HEK293 (cell line): ENCODE results near the gene MSX1.

Source experiments
- CTCF ChIA-PET: fragments of 350-600 bp; formaldehyde crosslinking; extraction: SDS; loops from one replicate; lab custom pipeline; 2021; ENCODE audit warnings: antibody characterized with exemption; lab: Yijun Ruan, JAX
- POLR2A ChIA-PET: fragments of 300-600 bp; formaldehyde crosslinking; extraction: SDS; loops from one replicate; lab custom pipeline; 2020; ENCODE audit warnings: antibody characterized with exemption, inconsistent platforms; lab: Yijun Ruan, JAX
- H3K27ac ChIP-seq: fragments of 200-500 bp; sonication (Bioruptor generic); 2 replicates; pipeline ENCODE4 v1.5.1; 2014; ENCODE audit warnings: low read depth, low read length, control low read depth, inconsistent platforms; ENCODE audit errors: extremely low read depth
- H3K36me3 ChIP-seq, 2 experiments: fragments of 200-500 bp in 1 of 2; sonication (Bioruptor generic) in 1 of 2; 1 replicate in 1 of 2; 2 replicates in 1 of 2; pipeline ENCODE4 v1.5.1; 2014 to 2017; ENCODE audit warnings: inconsistent platforms in 2 of 2, low read length in 2 of 2; ENCODE audit not compliant: control insufficient read depth in 2 of 2, insufficient read depth in 1 of 2
- H3K4me1 ChIP-seq: fragments of 200-500 bp; sonication (Bioruptor generic); 2 replicates; pipeline ENCODE4 v1.5.1; 2014; ENCODE audit warnings: mild to moderate bottlenecking, low read length, inconsistent platforms; ENCODE audit not compliant: control insufficient read depth, insufficient read depth
- H3K4me3 ChIP-seq: 2 replicates; pipeline ENCODE4 v1.5.1; 2011; ENCODE audit warnings: low read depth, mild to moderate bottlenecking, control low read depth, low read length, moderate library complexity
- H3K9me3 ChIP-seq: fragments of 200-500 bp; sonication (Bioruptor generic); 2 replicates; pipeline ENCODE4 v1.5.1; 2014; ENCODE audit warnings: low read depth, low read length, inconsistent platforms; ENCODE audit not compliant: control insufficient read depth, insufficient read depth
- IKZF3 ChIP-seq: fragments of 450-650 bp; IDR thresholded peaks from 2 replicates; pipeline ENCODE4 v1.5.0; 2018; ENCODE audit warnings: missing biosample characterization, mild to moderate bottlenecking, missing genetic modification characterization, moderate library complexity
- OSR2 ChIP-seq: fragments of 450-650 bp; formaldehyde crosslinking; IDR thresholded peaks from 2 replicates; pipeline ENCODE4 v1.5.1; 2016; ENCODE audit warnings: missing biosample characterization, missing genetic modification characterization
- SALL2 ChIP-seq: fragments of 450-650 bp; formaldehyde crosslinking; IDR thresholded peaks from 2 replicates; pipeline ENCODE4 v1.5.0; 2017; ENCODE audit warnings: missing biosample characterization, mild to moderate bottlenecking, missing genetic modification characterization, borderline replicate concordance
- ZNF132 ChIP-seq: fragments of 450-650 bp; formaldehyde crosslinking; IDR thresholded peaks from 2 replicates; pipeline ENCODE4 v1.5.1; 2017; ENCODE audit warnings: missing biosample characterization, missing genetic modification characterization, borderline replicate concordance
- ZNF221 ChIP-seq: fragments of 450-650 bp; formaldehyde crosslinking; IDR thresholded peaks from 2 replicates; pipeline ENCODE4 v1.5.1; 2017; ENCODE audit warnings: missing biosample characterization, missing genetic modification characterization, borderline replicate concordance
- ZNF223 ChIP-seq: fragments of 450-650 bp; formaldehyde crosslinking; IDR thresholded peaks from 2 replicates; pipeline ENCODE4 v1.5.1; 2016; ENCODE audit warnings: missing biosample characterization, missing genetic modification characterization
- ZNF248 ChIP-seq: fragments of 450-650 bp; formaldehyde crosslinking; IDR thresholded peaks from 2 replicates; pipeline ENCODE4 v1.5.1; 2017; ENCODE audit warnings: missing biosample characterization, missing genetic modification characterization
- ZNF561 ChIP-seq: fragments of 450-650 bp; IDR thresholded peaks from 2 replicates; pipeline ENCODE4 v1.5.1; 2018; ENCODE audit warnings: missing biosample characterization, missing genetic modification characterization, borderline replicate concordance
- ZNF621 ChIP-seq: fragments of 450-650 bp; formaldehyde crosslinking; IDR thresholded peaks from 2 replicates; pipeline ENCODE4 v1.5.1; 2017; ENCODE audit warnings: missing biosample characterization, missing genetic modification characterization
- ZNF660 ChIP-seq: fragments of 450-650 bp; IDR thresholded peaks from 2 replicates; pipeline ENCODE4 v1.5.1; 2018; ENCODE audit warnings: missing biosample characterization, mild to moderate bottlenecking, missing genetic modification characterization
- ZNF707 ChIP-seq: fragments of 450-650 bp; formaldehyde crosslinking; IDR thresholded peaks from 2 replicates; pipeline ENCODE4 v1.5.1; 2016; ENCODE audit warnings: missing biosample characterization, missing genetic modification characterization
- TF ChIP-seq, protein P1 (sequence below): fragments of 450-650 bp; formaldehyde crosslinking; IDR thresholded peaks from 2 replicates; pipeline ENCODE4 v1.5.1; 2016; ENCODE audit warnings: missing biosample characterization, missing genetic modification characterization
- TF ChIP-seq, protein P2 (sequence below): fragments of 450-650 bp; formaldehyde crosslinking; conservative IDR thresholded peaks from 2 replicates; pipeline ENCODE4 v1.5.1; 2016; ENCODE audit warnings: low read depth, missing biosample characterization, missing genetic modification characterization
- TF ChIP-seq, protein P3 (sequence below): fragments of 450-650 bp; formaldehyde crosslinking; IDR thresholded peaks from 2 replicates; pipeline ENCODE4 v1.5.1; 2017; ENCODE audit warnings: missing biosample characterization, missing genetic modification characterization

The MSX1 gene

DNA sequence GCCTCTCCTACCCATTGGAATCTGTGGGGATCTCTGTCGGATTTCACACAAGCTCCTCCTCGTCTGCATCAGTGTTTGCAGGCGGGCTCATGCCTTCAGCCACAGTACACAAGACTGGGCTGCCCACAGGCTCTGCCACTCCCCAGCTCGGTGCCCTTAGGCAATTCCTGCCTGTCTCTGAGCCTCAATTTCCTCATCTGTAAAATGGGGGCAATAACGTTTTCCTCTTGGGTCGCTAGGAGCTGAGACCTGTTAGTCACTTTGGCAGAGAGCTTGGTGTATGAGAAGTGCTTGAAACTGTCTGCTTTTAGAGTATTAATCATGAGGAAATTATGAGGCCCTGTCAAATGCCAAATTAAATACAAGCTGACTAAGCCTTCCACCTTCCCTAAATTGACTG, 27.6 kb upstream of the MSX1 start:
- CTCF ChIA-PET: no interaction called here
- Histone ChIP-seq H3K36me3 (no peaks in the 10 kb centered on the region), H3K4me3 (no peak overlapping the region)
- TF ChIP-seq ZNF660 (tag by site-specific recombination): no peak
- no peak for TF ChIP-seq IKZF3 (tag by site-specific recombination)
- no peak for TF ChIP-seq ZNF223 (tag by site-specific recombination)
- TF ChIP-seq OSR2: no peak
- TF ChIP-seq ZNF248: no peak
- no peak for TF ChIP-seq ZNF561
- TF ChIP-seq ZNF707 (tag by site-specific recombination): no peak
- TF ChIP-seq, all 188 proteins: peak for 0
- Histone ChIP-seq H3K9me3 (no peaks in the 10 kb centered on the region), H3K4me1 (no peaks in the 10 kb centered on the region), H3K27ac (no peak overlapping the region)
- POLR2A ChIA-PET: no interaction called here

DNA sequence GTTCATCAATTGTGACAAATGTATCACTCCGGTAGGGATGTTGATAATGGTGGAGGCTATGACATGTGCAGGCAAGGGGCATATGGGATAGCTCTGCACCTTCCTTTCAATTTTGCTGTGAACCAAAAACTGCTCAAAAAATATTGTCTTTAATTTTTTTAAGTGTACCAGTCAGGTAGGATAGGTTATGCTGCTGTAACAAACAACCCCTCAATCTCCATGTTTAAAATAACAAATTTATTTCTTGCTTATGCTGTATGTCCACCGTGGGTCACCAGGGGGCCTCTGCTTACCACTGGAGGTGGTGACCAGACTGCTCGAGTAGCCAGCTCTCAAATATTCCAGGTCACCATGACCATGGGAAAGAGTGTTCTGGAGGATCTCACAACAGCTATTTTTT, 23.4 kb upstream of the MSX1 start:
- H3K4me3 ChIP-seq: no peak overlapping the region
- no peaks in the 10 kb centered on the region for H3K4me1 ChIP-seq
- TF ChIP-seq, protein P1, sequence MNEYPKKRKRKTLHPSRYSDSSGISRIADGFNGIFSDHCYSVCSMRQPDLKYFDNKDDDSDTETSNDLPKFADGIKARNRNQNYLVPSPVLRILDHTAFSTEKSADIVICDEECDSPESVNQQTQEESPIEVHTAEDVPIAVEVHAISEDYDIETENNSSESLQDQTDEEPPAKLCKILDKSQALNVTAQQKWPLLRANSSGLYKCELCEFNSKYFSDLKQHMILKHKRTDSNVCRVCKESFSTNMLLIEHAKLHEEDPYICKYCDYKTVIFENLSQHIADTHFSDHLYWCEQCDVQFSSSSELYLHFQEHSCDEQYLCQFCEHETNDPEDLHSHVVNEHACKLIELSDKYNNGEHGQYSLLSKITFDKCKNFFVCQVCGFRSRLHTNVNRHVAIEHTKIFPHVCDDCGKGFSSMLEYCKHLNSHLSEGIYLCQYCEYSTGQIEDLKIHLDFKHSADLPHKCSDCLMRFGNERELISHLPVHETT (tag by site-specific recombination): no peak
- TF ChIP-seq, protein P2, sequence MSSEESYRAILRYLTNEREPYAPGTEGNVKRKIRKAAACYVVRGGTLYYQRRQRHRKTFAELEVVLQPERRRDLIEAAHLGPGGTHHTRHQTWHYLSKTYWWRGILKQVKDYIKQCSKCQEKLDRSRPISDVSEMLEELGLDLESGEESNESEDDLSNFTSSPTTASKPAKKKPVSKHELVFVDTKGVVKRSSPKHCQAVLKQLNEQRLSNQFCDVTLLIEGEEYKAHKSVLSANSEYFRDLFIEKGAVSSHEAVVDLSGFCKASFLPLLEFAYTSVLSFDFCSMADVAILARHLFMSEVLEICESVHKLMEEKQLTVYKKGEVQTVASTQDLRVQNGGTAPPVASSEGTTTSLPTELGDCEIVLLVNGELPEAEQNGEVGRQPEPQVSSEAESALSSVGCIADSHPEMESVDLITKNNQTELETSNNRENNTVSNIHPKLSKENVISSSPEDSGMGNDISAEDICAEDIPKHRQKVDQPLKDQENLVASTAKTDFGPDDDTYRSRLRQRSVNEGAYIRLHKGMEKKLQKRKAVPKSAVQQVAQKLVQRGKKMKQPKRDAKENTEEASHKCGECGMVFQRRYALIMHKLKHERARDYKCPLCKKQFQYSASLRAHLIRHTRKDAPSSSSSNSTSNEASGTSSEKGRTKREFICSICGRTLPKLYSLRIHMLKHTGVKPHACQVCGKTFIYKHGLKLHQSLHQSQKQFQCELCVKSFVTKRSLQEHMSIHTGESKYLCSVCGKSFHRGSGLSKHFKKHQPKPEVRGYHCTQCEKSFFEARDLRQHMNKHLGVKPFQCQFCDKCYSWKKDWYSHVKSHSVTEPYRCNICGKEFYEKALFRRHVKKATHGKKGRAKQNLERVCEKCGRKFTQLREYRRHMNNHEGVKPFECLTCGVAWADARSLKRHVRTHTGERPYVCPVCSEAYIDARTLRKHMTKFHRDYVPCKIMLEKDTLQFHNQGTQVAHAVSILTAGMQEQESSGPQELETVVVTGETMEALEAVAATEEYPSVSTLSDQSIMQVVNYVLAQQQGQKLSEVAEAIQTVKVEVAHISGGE: no peak
- TF ChIP-seq ZNF621: no peak
- no peak for TF ChIP-seq ZNF221 (tag by site-specific recombination)
- no peak for TF ChIP-seq ZNF132 (tag by site-specific recombination)
- POLR2A ChIA-PET: no interaction called here
- H3K36me3 ChIP-seq: no peaks in the 10 kb centered on the region
- no peak overlapping the region for H3K27ac ChIP-seq
- no peaks in the 10 kb centered on the region for H3K9me3 ChIP-seq
- CTCF ChIA-PET: no interaction called here

DNA sequence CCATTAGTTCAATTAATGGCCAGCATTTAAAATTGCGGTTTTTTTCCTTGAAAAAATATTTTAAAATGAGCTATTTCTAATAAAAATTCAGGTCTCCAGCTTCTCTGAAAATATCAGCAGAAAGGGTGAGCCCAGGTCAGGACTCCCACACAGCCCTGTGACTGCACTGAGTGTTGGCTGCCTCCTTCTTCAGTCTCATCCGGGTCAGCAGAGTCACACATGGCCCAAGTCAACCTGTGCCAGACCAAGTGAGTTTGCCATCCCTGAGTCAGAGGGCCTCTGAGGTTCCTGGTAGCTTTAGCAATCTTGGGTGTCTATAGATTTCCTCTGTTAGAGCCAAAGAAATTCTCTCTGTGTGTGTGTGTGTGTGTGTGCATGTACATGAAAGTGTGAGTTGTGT, 22.1 kb upstream of the MSX1 start:
- H3K9me3 ChIP-seq: no peaks in the 10 kb centered on the region
- TF ChIP-seq, protein P3, sequence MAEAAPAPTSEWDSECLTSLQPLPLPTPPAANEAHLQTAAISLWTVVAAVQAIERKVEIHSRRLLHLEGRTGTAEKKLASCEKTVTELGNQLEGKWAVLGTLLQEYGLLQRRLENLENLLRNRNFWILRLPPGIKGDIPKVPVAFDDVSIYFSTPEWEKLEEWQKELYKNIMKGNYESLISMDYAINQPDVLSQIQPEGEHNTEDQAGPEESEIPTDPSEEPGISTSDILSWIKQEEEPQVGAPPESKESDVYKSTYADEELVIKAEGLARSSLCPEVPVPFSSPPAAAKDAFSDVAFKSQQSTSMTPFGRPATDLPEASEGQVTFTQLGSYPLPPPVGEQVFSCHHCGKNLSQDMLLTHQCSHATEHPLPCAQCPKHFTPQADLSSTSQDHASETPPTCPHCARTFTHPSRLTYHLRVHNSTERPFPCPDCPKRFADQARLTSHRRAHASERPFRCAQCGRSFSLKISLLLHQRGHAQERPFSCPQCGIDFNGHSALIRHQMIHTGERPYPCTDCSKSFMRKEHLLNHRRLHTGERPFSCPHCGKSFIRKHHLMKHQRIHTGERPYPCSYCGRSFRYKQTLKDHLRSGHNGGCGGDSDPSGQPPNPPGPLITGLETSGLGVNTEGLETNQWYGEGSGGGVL: no peak
- TF ChIP-seq SALL2: no peak
- ChIA-PET POLR2A (no interaction called here), CTCF (interaction anchor here (0.6 to 0.7 kb wide), 2 partner anchors 228 to 873 kb away, joined by 3 to 4 read pairs; no protein-coding TSS in a partner anchor)
- no peaks in the 10 kb centered on the region for H3K36me3 ChIP-seq
- no peaks in the 10 kb centered on the region for H3K4me1 ChIP-seq
- no peak overlapping the region for H3K4me3 ChIP-seq
- H3K27ac ChIP-seq: no peak overlapping the region
